ENCODE results near the gene SCN8A.

The SCN8A gene

GRCh38 chr12:51682981-51683380, 91.9 kb downstream of the SCN8A start:
- DNase-seq (ENCODE audit: low spot score), result no peak
- TF ChIP-seq CTCF (IDR thresholded peaks at IDR 0.05; ENCODE audit: extremely low read depth, missing control alignments), result no peak

DNA sequence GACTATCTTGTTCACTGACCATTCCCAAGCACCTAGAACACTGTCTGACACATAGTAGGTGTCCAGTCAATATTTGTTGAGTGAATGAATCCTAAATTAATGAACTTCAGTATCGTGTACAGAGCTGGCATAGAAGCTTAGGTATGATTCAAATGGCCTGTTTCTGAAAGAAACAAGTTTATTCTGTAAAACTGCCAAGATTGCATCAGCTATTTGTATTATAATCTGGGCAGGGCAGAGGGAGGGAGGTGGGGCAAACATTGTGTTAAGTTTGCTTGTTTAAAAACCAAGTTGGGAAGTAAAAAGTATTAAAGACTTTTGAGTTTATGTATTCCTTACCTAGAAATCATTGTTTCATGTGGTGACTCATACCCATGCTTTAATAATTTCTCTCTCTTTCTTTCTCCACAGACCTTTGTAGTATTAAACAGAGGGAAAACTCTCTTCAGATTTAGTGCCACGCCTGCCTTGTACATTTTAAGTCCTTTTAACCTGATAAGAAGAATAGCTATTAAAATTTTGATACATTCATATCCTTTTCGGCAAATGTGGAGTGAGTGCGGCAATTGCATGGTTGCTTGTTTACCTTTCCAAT, 92.8 kb downstream of the SCN8A start:
- no peak for TF ChIP-seq CTCF (IDR thresholded peaks at IDR 0.05; ENCODE audit: extremely low read depth, missing control alignments)
- no peak for DNase-seq (ENCODE audit: low spot score)

DNA sequence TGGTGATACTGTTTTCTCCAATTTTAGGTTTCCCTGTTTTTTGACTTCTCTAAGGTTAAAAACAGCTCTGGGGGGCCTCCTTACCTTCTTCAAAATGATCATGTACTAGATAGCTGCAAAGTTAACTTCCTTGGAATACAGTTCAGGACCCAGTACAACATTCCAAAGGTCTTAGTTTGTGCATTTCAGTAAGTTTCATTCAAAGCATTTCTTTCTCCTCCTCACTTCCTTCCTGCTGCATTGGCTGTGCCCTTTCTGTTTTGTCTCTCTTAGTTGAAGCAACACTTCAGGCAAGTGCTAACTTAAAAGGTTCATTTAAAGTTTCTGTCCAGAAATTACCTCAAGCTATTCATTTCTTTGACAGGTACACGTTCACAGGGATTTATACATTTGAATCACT, 95.7 kb downstream of the SCN8A start:
- TF ChIP-seq CTCF (IDR thresholded peaks at IDR 0.05; ENCODE audit: extremely low read depth, missing control alignments), result no peak

DNA sequence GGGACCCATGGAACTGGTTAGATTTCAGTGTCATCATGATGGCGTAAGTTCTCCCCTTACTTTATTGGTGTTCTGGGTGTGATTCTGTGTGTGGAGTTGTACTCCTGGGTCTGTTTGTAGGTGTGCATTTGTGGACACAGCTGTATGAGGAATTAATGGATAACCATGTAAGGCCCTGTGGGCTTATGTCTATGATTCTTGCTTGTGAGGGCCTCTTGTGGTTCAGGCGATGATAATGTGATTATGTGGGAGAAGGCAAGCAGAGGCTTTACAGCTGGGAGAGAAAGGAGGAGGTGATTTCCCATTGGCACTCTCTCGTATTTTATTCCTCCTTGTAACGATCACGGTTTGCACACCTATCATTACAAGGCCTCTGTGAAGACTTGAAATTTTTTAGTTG, 96.1 kb downstream of the SCN8A start:
- no peak for TF ChIP-seq CTCF (IDR thresholded peaks at IDR 0.05; ENCODE audit: extremely low read depth, missing control alignments)
- DNase-seq (ENCODE audit: low spot score), result no peak

More for the DNA sequence above, 95.7 kb downstream of the SCN8A start:
- no peak for DNase-seq (ENCODE audit: low spot score)

- DNase-seq (ENCODE audit: low spot score), result no peak
- no peak for TF ChIP-seq CTCF (IDR thresholded peaks at IDR 0.05; ENCODE audit: extremely low read depth, missing control alignments)
These were observed 96.6 kb downstream of the SCN8A start for GRCh38 chr12:51687614-51688013.

DNA sequence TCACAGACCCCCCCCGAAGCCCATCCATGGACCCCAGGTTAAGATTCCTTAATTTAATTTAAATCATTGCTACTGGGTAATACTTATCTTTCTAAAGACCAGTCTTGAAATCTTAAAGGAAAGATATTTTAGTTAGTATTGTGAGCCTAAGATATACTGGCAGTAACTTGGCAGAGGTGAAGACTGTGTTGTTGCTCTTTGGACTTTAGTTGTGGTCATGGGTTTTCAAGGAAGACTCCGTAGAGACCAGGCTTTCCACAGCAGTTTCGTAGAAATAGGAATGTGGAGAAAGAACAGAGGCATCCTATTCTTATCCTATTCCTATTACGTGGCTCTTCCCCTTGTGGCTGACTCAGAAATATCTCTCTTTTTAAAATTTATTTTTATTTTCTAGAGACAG, 99.0 kb downstream of the SCN8A start:
- no peak for TF ChIP-seq CTCF (IDR thresholded peaks at IDR 0.05; ENCODE audit: extremely low read depth, missing control alignments)
- DNase-seq (ENCODE audit: low spot score), result no peak

DNA sequence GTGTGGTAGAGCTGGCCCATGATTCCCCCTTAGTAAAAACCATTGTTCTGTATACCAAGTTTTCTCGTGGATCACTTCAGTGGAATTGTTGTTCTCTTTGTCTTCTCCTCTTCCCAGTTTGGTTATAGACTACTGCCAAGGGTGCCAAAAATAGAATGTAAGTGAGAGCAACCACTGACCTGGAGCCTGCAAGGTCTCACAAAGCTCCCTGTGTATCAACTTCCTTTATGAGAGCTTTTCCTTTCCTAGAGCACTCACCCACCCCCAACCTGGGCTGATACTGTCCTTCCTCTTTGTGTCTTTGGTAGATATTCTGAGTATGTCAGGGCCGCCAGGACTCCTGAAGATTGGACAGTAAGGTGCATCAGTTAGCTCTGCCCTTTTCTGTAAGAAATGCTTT, 101.0 kb downstream of the SCN8A start:
- TF ChIP-seq CTCF (IDR thresholded peaks at IDR 0.05; ENCODE audit: extremely low read depth, missing control alignments), result no peak
- DNase-seq (ENCODE audit: low spot score), result no peak
